Mononuclear cell (primary cell): ENCODE data around the gene NAPB. TPM values are rescaled to one million over a fixed set of nuclear protein-coding genes. Genes with fewer than 3 reads are reported as not detected.

ENCODE experiments used
- H3K27me3 ChIP-seq: 2 replicates; pipeline ENCODE4 v1.6.0; 2011; ENCODE audit warnings: low read length, control low read depth; ENCODE audit not compliant: insufficient read depth
- H3K4me1 ChIP-seq: 2 replicates; pipeline ENCODE4 v1.5.1; 2011; ENCODE audit warnings: mild to moderate bottlenecking, low read length, control low read depth; ENCODE audit not compliant: insufficient read depth
- H3K4me3 ChIP-seq: 2 replicates; pipeline ENCODE4 v1.5.1; 2011; ENCODE audit warnings: mild to moderate bottlenecking, low read length, moderate library complexity
- H3K9me3 ChIP-seq: 2 replicates; pipeline ENCODE4 v1.5.1; 2011; ENCODE audit warnings: low read depth, mild to moderate bottlenecking, control low read depth, low read length
- total RNA-seq: library from RNA; depleted of rRNA; stranded (reverse); fragments of >200 nt; gene quantifications from one replicate; pipeline ENCODE4 v1.2.3, GENCODE V29; 2012

The NAPB gene
- total RNA-seq, 1 donor, result 11.8 TPM

- Histone ChIP-seq H3K9me3 (no peaks in the 10 kb centered on the region), H3K4me3 (no peak overlapping the region), H3K27me3 (no peaks in the 10 kb centered on the region), H3K4me1 (no peaks in the 10 kb centered on the region)
These were observed 84.8 kb downstream of the NAPB start for GRCh38 chr20:23336476-23336875.

DNA sequence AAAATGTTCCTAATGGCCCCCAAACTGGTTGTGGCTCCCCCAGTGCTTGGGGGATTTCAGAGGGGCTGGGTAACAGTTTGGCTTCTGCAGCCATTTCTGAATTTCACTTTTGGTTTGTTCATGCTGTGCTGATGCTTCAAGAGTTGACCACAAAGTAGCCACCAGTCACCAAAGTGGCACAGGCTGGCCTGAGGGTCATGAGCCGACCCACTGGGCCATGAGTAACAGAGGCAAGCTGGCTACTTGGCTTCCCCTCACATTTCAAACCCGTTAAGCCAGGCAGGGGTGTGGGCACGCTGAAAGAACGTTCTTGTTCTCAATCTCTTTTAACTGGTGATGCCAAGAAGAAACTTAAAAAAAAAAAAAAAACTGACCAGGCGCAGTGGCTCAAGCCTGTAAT is 85.8 kb downstream of the NAPB start:
- H3K9me3 ChIP-seq, result no peaks in the 10 kb centered on the region
- no peak overlapping the region for H3K4me3 ChIP-seq
- no peaks in the 10 kb centered on the region for H3K4me1 ChIP-seq
- H3K27me3 ChIP-seq, result no peaks in the 10 kb centered on the region

DNA sequence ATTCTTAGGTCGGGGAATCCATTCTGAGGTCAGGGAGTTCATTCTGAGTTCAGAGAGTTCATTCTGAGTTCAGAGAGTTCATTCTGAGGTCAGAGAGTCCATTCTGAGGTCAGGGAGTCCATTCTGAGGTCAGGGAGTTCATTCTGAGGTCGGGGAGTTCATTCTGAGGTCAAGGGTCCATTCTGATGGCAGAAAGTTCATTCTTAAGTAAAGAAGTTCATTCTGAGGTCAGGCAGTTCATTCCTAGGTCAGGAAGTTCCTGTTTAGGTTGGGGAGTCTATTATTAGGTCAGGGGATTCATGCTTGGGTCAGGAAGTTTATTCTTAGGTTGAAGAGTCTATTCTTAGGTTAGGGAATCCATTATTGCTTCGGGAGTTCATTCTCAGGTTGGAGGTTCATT is 87.2 kb downstream of the NAPB start:
- no peaks in the 10 kb centered on the region for H3K27me3 ChIP-seq
- H3K4me3 ChIP-seq, result no peak overlapping the region
- H3K4me1 ChIP-seq, result no peaks in the 10 kb centered on the region
- H3K9me3 ChIP-seq, result no peaks in the 10 kb centered on the region

- H3K4me1 ChIP-seq, result no peaks in the 10 kb centered on the region
- no peaks in the 10 kb centered on the region for H3K27me3 ChIP-seq
- no peak overlapping the region for H3K4me3 ChIP-seq
- H3K9me3 ChIP-seq, result no peaks in the 10 kb centered on the region
These were observed 88.8 kb downstream of the NAPB start for GRCh38 chr20:23332467-23332866.

- Histone ChIP-seq H3K4me1 (no peaks in the 10 kb centered on the region), H3K27me3 (no peaks in the 10 kb centered on the region), H3K4me3 (no peak overlapping the region), H3K9me3 (no peaks in the 10 kb centered on the region)
These were observed 89.6 kb downstream of the NAPB start for GRCh38 chr20:23331450-23332350.

GRCh38 chr20:23327617-23328333 is 93.5 kb downstream of the NAPB start:
- Histone ChIP-seq H3K4me1 (no peaks in the 10 kb centered on the region), H3K27me3 (no peaks in the 10 kb centered on the region), H3K4me3 (no peak overlapping the region), H3K9me3 (no peaks in the 10 kb centered on the region)

GRCh38 chr20:23326774-23327173 is 94.5 kb downstream of the NAPB start:
- H3K4me1 ChIP-seq, result no peaks in the 10 kb centered on the region
- no peaks in the 10 kb centered on the region for H3K9me3 ChIP-seq
- H3K27me3 ChIP-seq, result no peaks in the 10 kb centered on the region
- no peak overlapping the region for H3K4me3 ChIP-seq

DNA sequence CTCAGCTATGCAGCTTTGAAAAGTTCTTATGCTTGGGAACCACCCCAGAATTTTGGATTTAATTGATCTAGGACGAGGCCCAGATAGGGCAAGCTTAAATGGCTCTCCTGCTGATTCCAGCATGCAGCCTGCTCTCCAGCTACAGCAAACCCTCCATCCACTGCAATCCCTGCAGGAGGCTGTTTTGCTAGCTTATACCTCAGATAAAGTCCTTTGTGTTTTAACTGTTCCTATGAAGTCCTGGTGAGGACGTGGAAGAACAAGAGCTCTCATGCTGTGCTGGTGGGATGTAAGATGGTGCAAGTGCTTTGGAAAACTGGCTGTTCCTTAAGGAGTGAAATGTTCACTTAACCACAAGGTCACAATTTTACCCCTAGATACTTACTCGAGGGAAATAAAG is 96.2 kb downstream of the NAPB start:
- Histone ChIP-seq H3K9me3 (no peaks in the 10 kb centered on the region), H3K4me3 (no peak overlapping the region), H3K27me3 (no peaks in the 10 kb centered on the region), H3K4me1 (no peaks in the 10 kb centered on the region)

Other genes starting within 250 kb of the NAPB start
- gene NXT1, start 70.7 kb downstream of the NAPB start, total RNA-seq, result 69.5 TPM
- gene GZF1, start 59.3 kb downstream of the NAPB start, total RNA-seq, result 61.0 TPM
- gene CSTL1, start 18.2 kb upstream of the NAPB start, total RNA-seq, result not detected
- gene CST11, start 31.4 kb upstream of the NAPB start, total RNA-seq, result not detected
- gene CST8, start 69.6 kb upstream of the NAPB start, total RNA-seq, result not detected
- gene CST9L, start 147.0 kb upstream of the NAPB start, total RNA-seq, result not detected
- not detected for gene CST9, start 184.4 kb upstream of the NAPB start, total RNA-seq
- 486 TPM for gene CST3, start 216.5 kb upstream of the NAPB start, total RNA-seq